Endodermal cell (in vitro differentiated cells): ENCODE measurements around the gene IL1RAP. TPM values are rescaled to one million over a fixed set of nuclear protein-coding genes. Genes with fewer than 3 reads are reported as not detected.

Experiments used
- DNase-seq: peaks from one replicate; pipeline ENCODE4 v3.0.0-alpha.2; 2017
- H3K27ac ChIP-seq: 2 replicates; pipeline ENCODE4 v1.5.1; 2013; ENCODE audit warnings: mild to moderate bottlenecking, low read depth, low read length, moderate library complexity
- H3K27me3 ChIP-seq: 2 replicates; pipeline ENCODE4 v1.6.1; 2013; ENCODE audit warnings: mild to moderate bottlenecking, low read length, moderate library complexity; ENCODE audit not compliant: insufficient read depth, control insufficient read depth, poor library complexity, severe bottlenecking
- H3K36me3 ChIP-seq: 2 replicates; pipeline ENCODE4 v1.7.0; 2013; ENCODE audit warnings: mild to moderate bottlenecking, low read length, moderate library complexity; ENCODE audit not compliant: control insufficient read depth, insufficient read depth
- H3K4me1 ChIP-seq: one replicate; pipeline ENCODE4 v1.7.0; 2013; ENCODE audit warnings: low read length; ENCODE audit not compliant: control insufficient read depth, insufficient read depth
- H3K4me3 ChIP-seq: 2 replicates; pipeline ENCODE4 v1.5.1; 2013; ENCODE audit warnings: mild to moderate bottlenecking, low read length, moderate library complexity
- H3K9ac ChIP-seq: 2 replicates; pipeline ENCODE4 v1.6.1; 2013; ENCODE audit warnings: mild to moderate bottlenecking, low read length, moderate library complexity; ENCODE audit not compliant: poor library complexity, severe bottlenecking; ENCODE audit errors: extremely low read depth
- H3K9me3 ChIP-seq: 2 replicates; pipeline ENCODE4 v1.6.1; 2013; ENCODE audit warnings: mild to moderate bottlenecking, low read length, moderate library complexity; ENCODE audit not compliant: control insufficient read depth
- H3K27ac Mint-ChIP-seq: 2 replicates; pipeline ENCODE4 v1.8.0; 2020; ENCODE audit warnings: mixed read lengths
- H3K27me3 Mint-ChIP-seq: 2 replicates; pipeline ENCODE4 v1.8.0; 2021; ENCODE audit warnings: mild to moderate bottlenecking, mixed read lengths; ENCODE audit not compliant: insufficient read depth
- H3K36me3 Mint-ChIP-seq: 2 replicates; pipeline ENCODE4 v1.8.0; 2020; ENCODE audit warnings: low read depth, mixed read lengths
- H3K4me1 Mint-ChIP-seq: 2 replicates; pipeline ENCODE4 v1.8.0; 2020; ENCODE audit warnings: mixed read lengths
- H3K4me3 Mint-ChIP-seq: 2 replicates; pipeline ENCODE4 v1.8.0; 2020; ENCODE audit warnings: mild to moderate bottlenecking, moderate library complexity, mixed read lengths
- H3K9me3 Mint-ChIP-seq: 2 replicates; pipeline ENCODE4 v1.8.0; 2020; ENCODE audit warnings: mild to moderate bottlenecking, mixed read lengths
- CTCF ChIP-seq: fragments of 200-600 bp; sonication (generic); conservative IDR thresholded peaks from 2 replicates; pipeline ENCODE4 v1.5.0; 2021; ENCODE audit warnings: antibody characterized with exemption, mild to moderate bottlenecking
- WGBS, 2 experiments: methylation state at CpG; one replicate each; pipeline versions ENCODE4 v1.1.5 to v1.1.7; 2013; ENCODE audit warnings: missing lambda C conversion rate in 2 of 2, mixed read lengths in 1 of 2; ENCODE audit not compliant: insufficient coverage in 1 of 2, insufficient read length in 1 of 2; 5-methylcytosine and 5-hydroxymethylcytosine counted together
- total RNA-seq, 2 donors: library from RNA; stranded (reverse); fragmentation: NEBNext Ultra II Directional in 1 of 2; extraction: Animal tissue kit (Norgen Biotek cat#: 25700) in 1 of 2; gene quantifications; 2 replicates in 1 of 2; 3 replicates in 1 of 2; pipeline ENCODE4 v1.2.1, GENCODE V29; 2021

Gene IL1RAP
- total RNA-seq, 2 donors from 2014 or later, result 2.6 to 6.0 TPM

GRCh38 chr3:190585805-190586630 lies 72.1 kb downstream of the IL1RAP start:
- no peaks in the 10 kb centered on the region for H3K36me3 Mint-ChIP-seq
- H3K27me3 ChIP-seq, result no peaks in the 10 kb centered on the region
- no peaks in the 10 kb centered on the region for H3K9me3 Mint-ChIP-seq
- no peak overlapping the region for H3K4me3 Mint-ChIP-seq
- no peak overlapping the region for H3K4me3 ChIP-seq
- H3K9me3 ChIP-seq, result no peaks in the 10 kb centered on the region
- no peak for TF ChIP-seq CTCF
- H3K9ac ChIP-seq, result no peak overlapping the region
- 76 to 83% methylated on average over 3 to 6 of the region's 6 CpGs for WGBS, 2 experiments
- peaks cover 13% of the 10 kb centered on the region for H3K4me1 Mint-ChIP-seq
- peak; percentile 73 for DNase-seq
- H3K36me3 ChIP-seq, result no peaks in the 10 kb centered on the region
- H3K27ac ChIP-seq, result no peak overlapping the region
- H3K4me1 ChIP-seq, result no peaks in the 10 kb centered on the region
- H3K27me3 Mint-ChIP-seq, result no peaks in the 10 kb centered on the region
- peak overlapping the region; percentile 37 for H3K27ac Mint-ChIP-seq

- Histone ChIP-seq H3K36me3 (no peaks in the 10 kb centered on the region), H3K27ac (no peak overlapping the region), H3K9ac (no peak overlapping the region), H3K4me3 (no peak overlapping the region), H3K9me3 (no peaks in the 10 kb centered on the region), H3K4me1 (no peaks in the 10 kb centered on the region), H3K27me3 (no peaks in the 10 kb centered on the region)
- DNase-seq, result no peak
- Mint-ChIP-seq H3K9me3 (no peaks in the 10 kb centered on the region), H3K36me3 (no peaks in the 10 kb centered on the region), H3K4me1 (peaks cover 10% of the 10 kb centered on the region), H3K4me3 (no peak overlapping the region), H3K27me3 (no peaks in the 10 kb centered on the region), H3K27ac (no peak overlapping the region)
- no peak for TF ChIP-seq CTCF
- 89% methylated on average over 4 of the region's 4 CpGs; no CpG with 5 or more reads in 1 of the 2 experiments for WGBS, 2 experiments
Observed at GRCh38 chr3:190586631-190587011, 72.7 kb downstream of the IL1RAP start.

GRCh38 chr3:190588570-190588969 lies 74.7 kb downstream of the IL1RAP start:
- Histone ChIP-seq H3K4me1 (no peaks in the 10 kb centered on the region), H3K9me3 (no peaks in the 10 kb centered on the region), H3K4me3 (no peak overlapping the region), H3K27ac (no peak overlapping the region), H3K36me3 (no peaks in the 10 kb centered on the region), H3K27me3 (no peaks in the 10 kb centered on the region), H3K9ac (no peak overlapping the region)
- Mint-ChIP-seq H3K9me3 (no peaks in the 10 kb centered on the region), H3K27me3 (no peaks in the 10 kb centered on the region), H3K4me3 (no peak overlapping the region), H3K36me3 (no peaks in the 10 kb centered on the region), H3K4me1 (peaks cover 10% of the 10 kb centered on the region), H3K27ac (no peak overlapping the region)
- 100% methylated on average over 1 of the region's 2 CpGs for WGBS, 2 experiments
- TF ChIP-seq CTCF, result no peak
- DNase-seq, result no peak
